GM12865 (cell line): ENCODE measurements around the gene MCU.
"Not testable (repeated sequence)": the region's sequence is repeated elsewhere in the genome, so short reads cannot be mapped to it uniquely, and the experiment has no call there.

Experiments used
- DNase-seq: peaks from one replicate; pipeline ENCODE4 v3.0.0; 2010; ENCODE audit warnings: low read depth
- H3K4me3 ChIP-seq: 2 replicates; pipeline ENCODE4 v1.5.1; 2011; ENCODE audit warnings: mild to moderate bottlenecking, low read depth, low read length, control low read depth
- CTCF ChIP-seq: IDR thresholded peaks from 2 replicates; pipeline ENCODE4 v1.5.1; 2011; ENCODE audit warnings: low read length, control low read depth, low read depth, inconsistent platforms; ENCODE audit not compliant: insufficient read depth; ENCODE audit errors: missing control alignments

MCU gene

GRCh38 chr10:72694476-72695369 lies 2.8 kb downstream of the MCU start:
- DNase-seq = peak; percentile 28
- H3K4me3 ChIP-seq = no peak overlapping the region
- TF ChIP-seq CTCF = peak; percentile 6

- TF ChIP-seq CTCF = no peak
- H3K4me3 ChIP-seq = no peak overlapping the region
- no peak for DNase-seq
Measured at GRCh38 chr10:72695496-72695895, 3.6 kb downstream of the MCU start.

- no peak for TF ChIP-seq CTCF
- H3K4me3 ChIP-seq = no peak overlapping the region
- no peak for DNase-seq
Measured at GRCh38 chr10:72697716-72698115, 5.8 kb downstream of the MCU start.

- not testable (repeated sequence) for DNase-seq, H3K4me3 ChIP-seq
Measured at GRCh38 chr10:72702465-72702864, 10.5 kb downstream of the MCU start.

- TF ChIP-seq CTCF = no peak
- DNase-seq = peak; percentile 51
- no peak overlapping the region for H3K4me3 ChIP-seq
Measured at GRCh38 chr10:72702868-72703581, 11.1 kb downstream of the MCU start.

- TF ChIP-seq CTCF = no peak
- no peak overlapping the region for H3K4me3 ChIP-seq
- no peak for DNase-seq
Measured at GRCh38 chr10:72704117-72704516, 12.2 kb downstream of the MCU start.

- no peak overlapping the region for H3K4me3 ChIP-seq
- no peak for DNase-seq
- no peak for TF ChIP-seq CTCF
Measured at GRCh38 chr10:72709041-72709440, 17.1 kb downstream of the MCU start.
